ENCODE results near the gene PIEZO1.

Gene PIEZO1

GRCh38 chr16:88758227-88758943 lies 26.6 kb downstream of the PIEZO1 start:
- no peak for TF ChIP-seq POLR2AphosphoS5 (IDR thresholded peaks at IDR 0.05; ENCODE audit: low read depth, low read length)
- DNase-seq (ENCODE audit: insufficient read length, low spot score) = no peak
- FAIRE-seq = no peak

DNA sequence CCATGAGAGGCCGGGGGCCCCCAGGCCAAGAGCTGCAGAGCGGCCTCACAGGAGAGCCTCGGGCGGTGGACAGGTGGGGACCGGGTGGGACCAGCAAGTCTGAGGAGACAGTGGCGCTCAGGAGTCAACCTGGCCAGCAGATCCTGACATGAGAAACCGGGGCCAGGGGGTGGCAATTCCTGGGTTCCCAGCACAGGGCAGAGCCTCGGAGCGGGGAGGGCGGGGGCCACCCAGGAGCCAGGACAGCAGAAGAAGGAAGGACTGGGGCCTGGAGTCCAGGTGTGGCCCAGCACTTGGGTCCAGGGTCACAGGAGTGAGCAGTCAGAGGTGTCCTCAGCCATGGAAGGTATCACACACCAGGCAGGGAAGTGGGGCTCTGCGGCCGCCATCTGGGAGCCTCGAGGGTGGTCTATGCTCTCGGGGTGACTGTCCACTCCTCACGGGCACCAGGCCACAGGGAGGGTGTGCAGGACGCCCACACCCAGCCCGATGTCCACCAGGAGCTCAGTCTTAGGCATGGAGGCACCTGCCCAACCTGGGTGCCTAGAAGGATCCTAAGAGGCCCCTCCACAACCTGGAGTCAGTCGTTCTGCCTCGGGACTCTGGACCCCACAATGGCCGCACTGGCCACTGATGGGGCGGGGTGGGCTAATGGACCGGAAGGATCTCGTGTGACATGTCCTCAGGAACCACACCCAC lies 29.1 kb downstream of the PIEZO1 start:
- FAIRE-seq (no peak), DNase-seq (ENCODE audit: insufficient read length, low spot score) (no peak)
- TF ChIP-seq TAF1 (IDR thresholded peaks at IDR 0.05; ENCODE audit: low read depth, low read length) (no peak), POU2F2 (IDR thresholded peaks at IDR 0.05; ENCODE audit: low read depth, low read length) (no peak), POLR2A (IDR thresholded peaks at IDR 0.05; ENCODE audit: low read depth, low read length) (no peak), POLR2AphosphoS5 (IDR thresholded peaks at IDR 0.05; ENCODE audit: low read depth, low read length) (no peak), PAX5 (IDR thresholded peaks at IDR 0.05; ENCODE audit: insufficient read depth, low read length, severe bottlenecking) (no peak), SPI1 (IDR thresholded peaks at IDR 0.05; ENCODE audit: low read depth, low read length) (no peak)

DNA sequence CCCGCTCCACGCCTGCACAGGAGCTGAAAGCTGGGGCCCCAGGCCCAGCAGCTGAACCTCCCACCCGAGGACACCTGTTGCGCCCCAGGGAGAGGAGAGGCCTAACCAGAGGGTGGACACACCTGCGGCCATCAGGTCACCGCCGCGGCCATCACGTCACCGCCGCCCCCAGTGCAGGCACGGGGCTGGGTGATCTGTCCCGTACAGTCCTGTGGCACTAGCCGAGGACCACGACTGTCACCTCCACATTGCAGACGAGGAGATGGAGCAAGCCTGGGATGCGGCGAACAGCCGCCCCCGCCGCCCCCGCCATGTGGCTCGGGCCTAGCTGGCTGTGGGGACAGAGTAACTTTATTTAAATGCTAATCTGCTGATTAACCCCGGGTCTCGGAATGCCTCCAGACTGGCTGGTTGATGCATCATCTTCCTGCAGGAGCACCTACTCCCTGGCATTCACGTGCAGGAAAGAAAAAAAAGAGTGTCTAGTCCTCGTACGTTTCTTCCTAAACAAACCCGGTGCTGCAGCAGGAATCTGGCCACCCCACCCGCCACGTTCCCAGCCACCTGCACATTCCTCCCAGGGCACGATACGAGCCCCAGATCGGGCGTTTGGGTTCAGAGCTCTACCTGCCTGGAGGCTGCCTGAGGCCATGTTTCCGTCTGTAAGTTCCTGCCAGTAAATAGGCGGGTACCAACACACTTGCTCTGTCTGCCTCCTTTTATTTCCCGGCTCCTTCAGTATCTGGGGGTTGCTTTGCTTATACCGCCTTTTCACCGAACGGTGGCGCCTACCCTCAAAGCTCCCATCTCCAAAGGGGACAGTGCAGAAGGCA lies 29.9 kb downstream of the PIEZO1 start:
- no peak for TF ChIP-seq POLR2A (IDR thresholded peaks at IDR 0.05; ENCODE audit: low read depth, low read length)
- no peak for TF ChIP-seq SPI1 (IDR thresholded peaks at IDR 0.05; ENCODE audit: low read depth, low read length)
- TF ChIP-seq TAF1 (IDR thresholded peaks at IDR 0.05; ENCODE audit: low read depth, low read length) = no peak
- no peak for TF ChIP-seq POLR2AphosphoS5 (IDR thresholded peaks at IDR 0.05; ENCODE audit: low read depth, low read length)
- TF ChIP-seq PAX5 (IDR thresholded peaks at IDR 0.05; ENCODE audit: insufficient read depth, low read length, severe bottlenecking) = no peak
- TF ChIP-seq POU2F2 (IDR thresholded peaks at IDR 0.05; ENCODE audit: low read depth, low read length) = no peak
- DNase-seq (ENCODE audit: insufficient read length, low spot score) (no peak), FAIRE-seq (no peak)

DNA sequence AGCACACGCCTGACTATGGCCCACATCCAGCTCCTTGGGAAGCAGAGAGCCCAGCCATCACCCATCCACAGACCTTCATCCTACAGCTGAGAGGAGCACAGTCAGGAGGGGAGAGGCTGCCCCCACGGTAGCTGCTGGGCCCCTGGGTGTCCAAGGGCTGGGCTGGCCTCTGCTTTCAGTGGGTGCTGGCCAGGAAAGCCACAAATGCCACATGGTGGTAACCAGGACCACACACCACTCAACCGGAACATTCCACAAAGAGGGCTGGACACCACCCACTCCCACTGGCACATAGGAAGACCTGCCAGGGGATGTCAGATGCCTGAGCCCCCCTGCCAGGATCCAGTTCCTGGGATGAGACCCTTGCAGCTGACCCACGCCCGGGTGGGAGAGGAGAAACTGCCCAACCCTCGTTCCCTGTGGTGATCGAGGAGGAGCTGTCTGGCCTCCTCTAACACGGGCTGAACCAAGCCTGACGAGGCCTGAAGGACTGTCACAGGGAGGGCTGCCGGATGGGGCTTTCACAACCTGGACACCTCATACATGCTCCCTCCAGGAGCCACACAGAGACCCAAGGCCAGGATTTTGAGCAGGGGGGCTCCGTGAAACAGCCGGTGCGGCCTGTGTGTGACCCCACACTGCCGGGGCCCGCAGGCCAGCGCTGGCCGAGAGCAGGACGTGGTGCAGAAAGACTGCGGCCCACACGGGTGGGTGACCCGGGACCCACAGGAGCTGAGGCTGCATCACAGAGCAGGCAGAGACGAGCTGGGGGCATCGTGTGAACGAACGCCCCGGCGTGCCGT lies 30.7 kb downstream of the PIEZO1 start:
- no peak for DNase-seq (ENCODE audit: insufficient read length, low spot score)
- FAIRE-seq = no peak
- TF ChIP-seq POLR2AphosphoS5 (IDR thresholded peaks at IDR 0.05; ENCODE audit: low read depth, low read length) = no peak
- no peak for TF ChIP-seq POLR2A (IDR thresholded peaks at IDR 0.05; ENCODE audit: low read depth, low read length)
- TF ChIP-seq SPI1 (IDR thresholded peaks at IDR 0.05; ENCODE audit: low read depth, low read length) = no peak

- no peak for FAIRE-seq
- TF ChIP-seq TAF1 (IDR thresholded peaks at IDR 0.05; ENCODE audit: low read depth, low read length) = no peak
- no peak for TF ChIP-seq POLR2AphosphoS5 (IDR thresholded peaks at IDR 0.05; ENCODE audit: low read depth, low read length)
- no peak for TF ChIP-seq POU2F2 (IDR thresholded peaks at IDR 0.05; ENCODE audit: low read depth, low read length)
- TF ChIP-seq POLR2A (IDR thresholded peaks at IDR 0.05; ENCODE audit: low read depth, low read length) = no peak
- no peak for TF ChIP-seq PAX5 (IDR thresholded peaks at IDR 0.05; ENCODE audit: insufficient read depth, low read length, severe bottlenecking)
- TF ChIP-seq SPI1 (IDR thresholded peaks at IDR 0.05; ENCODE audit: low read depth, low read length) = no peak
- no peak for DNase-seq (ENCODE audit: insufficient read length, low spot score)
Measured at GRCh38 chr16:88753602-88754001, 31.4 kb downstream of the PIEZO1 start.

DNA sequence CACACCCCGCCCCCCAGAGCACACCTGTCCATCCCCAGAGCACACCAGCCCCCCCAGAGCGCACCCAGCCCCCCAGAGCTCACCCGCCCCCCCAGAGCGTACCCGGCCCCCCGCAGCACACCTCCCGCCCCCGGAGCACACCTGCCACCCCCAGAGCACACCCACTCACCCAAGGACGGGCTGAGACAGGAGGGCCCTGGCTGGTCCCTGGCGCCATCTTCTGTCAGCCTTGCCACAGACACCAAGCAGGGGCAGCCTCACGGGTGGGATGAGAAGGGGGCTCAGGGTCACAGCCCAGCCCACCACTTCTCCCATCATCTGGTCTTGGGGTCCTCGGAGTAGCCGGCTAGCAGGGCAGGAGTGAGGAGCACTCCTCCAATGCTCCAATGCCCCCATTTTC lies 31.8 kb downstream of the PIEZO1 start:
- DNase-seq (ENCODE audit: insufficient read length, low spot score) = no peak
- TF ChIP-seq POU2F2 (IDR thresholded peaks at IDR 0.05; ENCODE audit: low read depth, low read length) (no peak), SPI1 (IDR thresholded peaks at IDR 0.05; ENCODE audit: low read depth, low read length) (no peak), PAX5 (IDR thresholded peaks at IDR 0.05; ENCODE audit: insufficient read depth, low read length, severe bottlenecking) (no peak), POLR2AphosphoS5 (IDR thresholded peaks at IDR 0.05; ENCODE audit: low read depth, low read length) (no peak), POLR2A (IDR thresholded peaks at IDR 0.05; ENCODE audit: low read depth, low read length) (no peak), TAF1 (IDR thresholded peaks at IDR 0.05; ENCODE audit: low read depth, low read length) (no peak)
- FAIRE-seq = no peak

- no peak for TF ChIP-seq POLR2A (IDR thresholded peaks at IDR 0.05; ENCODE audit: low read depth, low read length)
- no peak for TF ChIP-seq TAF1 (IDR thresholded peaks at IDR 0.05; ENCODE audit: low read depth, low read length)
- TF ChIP-seq PAX5 (IDR thresholded peaks at IDR 0.05; ENCODE audit: insufficient read depth, low read length, severe bottlenecking) = no peak
- TF ChIP-seq POLR2AphosphoS5 (IDR thresholded peaks at IDR 0.05; ENCODE audit: low read depth, low read length) = no peak
- no peak for TF ChIP-seq POU2F2 (IDR thresholded peaks at IDR 0.05; ENCODE audit: low read depth, low read length)
- TF ChIP-seq SPI1 (IDR thresholded peaks at IDR 0.05; ENCODE audit: low read depth, low read length) = no peak
- DNase-seq (ENCODE audit: insufficient read length, low spot score) (no peak), FAIRE-seq (no peak)
Measured at GRCh38 chr16:88752386-88753002, 32.5 kb downstream of the PIEZO1 start.

DNA sequence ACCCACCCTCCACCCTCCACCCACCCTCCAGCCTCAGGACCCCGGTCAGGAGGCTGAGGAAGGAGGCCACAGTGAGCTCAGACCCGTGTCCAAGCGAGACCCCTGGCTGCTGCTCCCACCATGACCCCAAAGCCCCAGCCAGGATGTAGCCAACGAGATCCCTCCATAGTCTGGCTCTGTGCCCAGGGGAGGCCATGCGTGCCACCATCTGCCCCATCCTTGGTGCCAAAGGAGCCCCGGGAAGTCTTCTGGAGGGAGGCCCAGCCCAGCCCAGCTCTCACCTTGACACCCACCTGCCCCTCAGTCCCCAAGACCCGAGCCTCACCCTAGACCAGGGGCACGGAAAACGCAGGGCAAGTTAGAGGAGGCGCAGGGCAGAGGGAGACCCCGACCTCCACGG lies 34.2 kb downstream of the PIEZO1 start:
- no peak for FAIRE-seq
- TF ChIP-seq TAF1 (IDR thresholded peaks at IDR 0.05; ENCODE audit: low read depth, low read length) = no peak
- no peak for TF ChIP-seq POLR2AphosphoS5 (IDR thresholded peaks at IDR 0.05; ENCODE audit: low read depth, low read length)
- no peak for TF ChIP-seq PAX5 (IDR thresholded peaks at IDR 0.05; ENCODE audit: insufficient read depth, low read length, severe bottlenecking)
- TF ChIP-seq SPI1 (IDR thresholded peaks at IDR 0.05; ENCODE audit: low read depth, low read length) = no peak
- TF ChIP-seq POU2F2 (IDR thresholded peaks at IDR 0.05; ENCODE audit: low read depth, low read length) = no peak
- no peak for TF ChIP-seq POLR2A (IDR thresholded peaks at IDR 0.05; ENCODE audit: low read depth, low read length)
- DNase-seq (ENCODE audit: insufficient read length, low spot score) = no peak
